GM18517 (cell line): Measurements from ENCODE around the gene MED29.

Source experiments
- ATAC-seq: cut with Tn5 transposase; IDR thresholded peaks from one replicate; pipeline ENCODE4 v1.9.1; 2021; ENCODE audit warnings: mild to moderate bottlenecking, moderate library complexity; ENCODE audit not compliant: unreplicated experiment

The MED29 gene

DNA sequence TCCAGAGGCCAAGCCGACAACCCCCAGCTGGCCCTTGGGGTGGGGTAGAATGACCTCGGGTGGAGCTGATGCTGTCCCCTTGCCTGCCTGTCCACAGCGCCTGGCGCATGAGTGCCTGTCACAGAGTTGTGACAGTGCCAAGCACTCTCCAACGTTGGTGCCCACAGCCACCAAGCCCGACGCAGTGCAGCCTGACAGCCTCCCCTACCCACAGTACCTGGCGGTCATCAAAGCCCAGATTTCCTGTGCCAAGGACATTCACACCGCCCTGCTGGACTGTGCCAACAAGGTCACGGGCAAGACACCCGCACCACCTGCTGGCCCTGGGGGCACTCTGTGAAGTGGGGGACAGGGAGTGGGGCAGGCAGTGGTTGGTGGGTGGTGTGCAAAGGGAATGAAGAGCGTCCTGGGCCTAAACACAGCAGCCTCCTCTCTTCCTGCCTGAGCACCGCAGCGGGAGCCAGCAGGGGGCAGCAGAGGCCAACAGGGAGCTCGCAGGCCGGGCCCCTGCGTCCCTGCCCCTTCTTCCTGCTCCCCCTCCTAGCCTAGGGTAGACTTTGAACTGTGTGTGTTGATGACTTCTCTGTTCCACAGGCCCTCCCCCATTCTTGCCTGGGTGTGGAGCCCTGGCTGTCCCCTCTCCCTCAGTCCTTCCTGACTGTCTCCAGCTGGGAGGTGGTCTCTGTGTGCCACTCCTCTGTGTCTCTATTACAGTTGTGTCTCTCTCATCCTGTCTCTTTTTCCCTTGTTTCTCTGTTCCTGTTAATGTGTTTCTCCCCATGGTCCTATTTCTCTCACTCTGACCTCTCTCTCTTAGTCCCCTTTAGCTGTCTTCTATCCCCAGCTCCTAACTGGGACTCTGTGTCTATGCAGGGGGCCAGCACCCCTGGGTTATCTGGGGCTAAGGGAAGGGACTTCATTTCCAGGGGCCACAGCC lies 6.5 kb downstream of the MED29 start:
- ATAC-seq = peak; percentile 38

DNA sequence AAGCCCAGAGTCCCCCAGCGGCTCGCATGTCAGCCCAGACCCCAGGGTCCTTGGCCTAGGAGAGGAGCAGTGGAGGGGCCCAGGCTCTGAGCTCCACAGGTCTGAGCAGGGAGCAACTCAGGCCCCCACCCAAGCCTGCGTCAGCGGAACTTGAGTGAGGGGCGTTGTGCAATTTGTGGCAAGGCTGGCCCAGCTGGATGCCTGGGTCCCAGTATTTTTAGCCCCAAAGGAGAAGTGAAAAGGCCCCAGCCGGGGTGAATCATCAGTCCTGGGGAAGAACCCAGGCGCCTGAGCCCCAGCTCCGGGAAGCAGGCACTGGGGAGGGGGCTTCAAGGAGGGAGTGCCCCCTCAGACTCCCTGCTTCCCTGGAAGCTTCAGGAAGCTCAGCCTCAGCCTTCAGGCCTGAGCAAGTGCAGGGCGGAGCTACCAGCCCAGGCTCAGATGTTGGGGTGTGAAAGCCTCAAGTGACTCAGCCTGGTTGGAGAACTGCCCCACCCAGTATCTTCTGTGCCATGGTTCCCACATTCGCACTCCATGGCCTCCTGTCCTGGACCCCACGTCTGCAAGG lies 7.2 kb downstream of the MED29 start:
- ATAC-seq = no peak

DNA sequence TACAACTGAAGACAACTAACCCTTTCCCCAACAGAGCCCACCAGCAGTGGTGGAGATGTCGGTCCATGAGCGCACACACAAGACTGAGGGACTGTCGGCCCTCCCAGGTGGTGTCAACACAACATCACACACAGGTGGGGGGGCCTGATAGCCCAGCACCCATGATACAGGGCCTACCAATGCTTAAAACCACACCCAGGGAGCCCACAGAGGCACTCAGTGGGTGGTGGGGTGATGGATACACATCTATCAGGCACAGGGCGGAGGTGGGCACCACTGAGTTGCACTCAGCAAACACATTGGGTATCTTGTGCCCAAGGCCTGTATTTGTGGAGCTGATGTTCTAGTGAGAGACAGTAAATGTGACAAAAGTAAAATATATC lies 8.5 kb downstream of the MED29 start:
- ATAC-seq = no peak

DNA sequence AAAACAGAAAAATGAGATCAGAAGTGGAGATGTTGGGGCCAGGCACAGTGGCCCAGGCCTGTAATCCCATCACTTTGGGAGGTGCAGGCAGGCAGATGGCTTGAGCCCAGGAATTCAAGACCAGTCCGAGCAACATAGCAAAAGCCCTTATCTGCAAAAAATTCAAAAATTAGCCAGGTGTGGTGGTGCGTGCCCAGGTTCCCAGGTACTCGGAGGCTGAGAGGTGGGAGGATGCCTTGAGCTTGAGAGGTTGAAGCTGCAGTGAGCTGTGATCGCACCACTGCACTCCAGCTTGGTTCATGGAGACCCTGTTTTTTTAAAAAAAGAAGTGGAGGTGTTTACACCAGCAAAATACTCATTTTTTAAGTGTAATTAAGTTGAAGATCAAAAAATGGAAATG lies 8.9 kb downstream of the MED29 start:
- no peak for ATAC-seq

DNA sequence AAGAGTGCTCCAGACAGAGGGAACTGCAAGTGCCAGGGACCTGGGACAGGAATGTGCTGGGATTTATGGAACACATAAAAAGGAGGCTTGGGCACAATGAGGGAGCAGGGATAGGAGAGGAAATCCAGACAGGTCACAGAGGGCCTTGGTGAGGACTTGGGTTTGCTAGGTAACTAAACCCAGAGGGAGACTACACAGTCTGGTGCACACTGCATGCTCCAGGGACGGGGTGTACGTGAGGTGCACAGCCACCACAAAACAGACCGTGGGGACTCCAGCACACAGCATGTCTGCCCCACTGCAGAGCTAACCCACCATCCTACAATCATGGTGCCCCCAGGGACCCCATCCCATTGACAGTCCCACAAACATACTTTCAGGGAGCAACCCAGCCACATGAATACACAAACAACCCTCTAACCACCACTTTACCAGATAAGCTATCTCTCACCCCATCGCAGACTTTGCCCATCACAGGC lies 9.9 kb downstream of the MED29 start:
- ATAC-seq = no peak

DNA sequence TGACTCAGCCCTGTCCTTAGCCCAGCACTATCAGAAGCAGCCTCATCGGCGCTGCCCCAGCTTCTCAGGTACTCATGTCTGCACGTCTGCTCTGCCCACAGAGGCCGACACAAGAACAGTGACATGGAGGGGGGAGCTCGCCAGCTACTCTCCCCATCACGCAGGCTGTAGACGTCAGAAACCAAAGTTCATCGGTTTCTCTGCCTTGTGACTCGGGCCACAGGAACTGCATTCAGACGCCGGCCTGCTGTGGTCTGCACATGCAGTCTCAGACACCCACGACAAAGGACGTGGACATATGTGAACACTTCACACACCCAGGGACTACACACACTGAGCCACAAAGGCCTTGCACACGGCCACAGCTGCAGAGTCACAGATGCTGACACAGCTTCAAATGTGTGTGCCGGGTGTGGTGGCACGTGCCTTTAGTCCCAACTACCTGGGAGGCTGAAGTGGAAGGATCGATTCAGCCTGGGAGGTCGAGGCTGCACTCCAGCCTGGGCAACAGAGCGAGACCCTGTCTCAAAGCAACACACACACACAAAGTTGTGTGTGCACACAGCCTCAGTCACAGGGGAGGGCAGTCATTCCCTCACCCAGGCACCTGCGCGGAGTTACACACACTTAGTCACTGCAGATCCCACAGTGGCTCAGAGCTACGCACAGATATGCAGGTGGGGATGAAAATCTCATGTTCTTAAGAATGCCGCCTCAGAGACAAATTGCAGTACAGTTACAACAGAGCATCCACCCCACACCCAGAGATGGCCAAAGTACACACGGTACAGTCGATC lies 10.6 kb downstream of the MED29 start:
- ATAC-seq = peak; percentile 22

DNA sequence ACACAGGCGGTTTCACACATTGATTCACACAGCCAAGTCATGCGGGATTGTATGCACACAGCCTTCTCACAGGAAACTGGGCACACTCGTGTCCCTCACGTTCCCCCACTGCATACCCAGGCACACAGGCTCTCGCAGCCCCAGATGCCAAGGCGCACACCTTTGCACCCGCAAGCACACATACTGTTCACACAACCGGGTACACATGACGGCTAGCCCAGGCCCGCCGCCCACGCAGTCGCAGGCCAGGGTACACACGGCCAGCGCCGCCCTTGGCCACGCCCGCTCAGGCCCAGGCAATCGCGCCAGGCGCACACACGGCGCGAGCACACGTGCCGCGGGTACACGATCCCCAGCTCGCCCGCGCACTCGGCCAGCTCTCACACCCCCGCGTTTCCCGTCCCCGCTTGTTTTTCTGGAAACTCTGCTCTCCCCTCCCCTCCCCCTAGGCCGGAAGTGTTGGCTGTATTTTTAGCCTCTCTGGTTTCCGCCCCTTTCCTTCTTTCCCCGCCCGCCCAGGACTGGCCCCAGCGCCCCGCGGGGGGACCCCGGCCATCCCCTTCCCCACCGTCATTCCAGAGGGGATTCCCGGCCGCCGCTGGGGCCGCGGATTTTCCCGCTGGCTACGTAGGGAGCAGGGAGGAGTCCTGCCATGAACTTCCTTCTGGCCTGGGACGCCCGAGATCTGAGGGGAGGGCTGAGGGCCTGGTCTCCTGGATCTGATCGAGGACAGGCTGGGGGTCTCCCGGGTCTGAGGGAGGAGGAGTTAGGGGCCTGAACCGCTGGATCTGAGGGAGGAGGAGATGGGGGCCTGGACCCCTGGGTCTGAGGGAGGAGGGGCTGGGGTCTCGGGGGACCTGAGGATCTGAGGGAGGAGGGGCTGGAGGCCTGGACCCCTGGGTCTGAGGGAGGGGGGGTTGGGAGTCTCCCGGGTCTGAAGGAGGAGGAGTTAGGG lies 11.4 kb downstream of the MED29 start:
- ATAC-seq = no peak

DNA sequence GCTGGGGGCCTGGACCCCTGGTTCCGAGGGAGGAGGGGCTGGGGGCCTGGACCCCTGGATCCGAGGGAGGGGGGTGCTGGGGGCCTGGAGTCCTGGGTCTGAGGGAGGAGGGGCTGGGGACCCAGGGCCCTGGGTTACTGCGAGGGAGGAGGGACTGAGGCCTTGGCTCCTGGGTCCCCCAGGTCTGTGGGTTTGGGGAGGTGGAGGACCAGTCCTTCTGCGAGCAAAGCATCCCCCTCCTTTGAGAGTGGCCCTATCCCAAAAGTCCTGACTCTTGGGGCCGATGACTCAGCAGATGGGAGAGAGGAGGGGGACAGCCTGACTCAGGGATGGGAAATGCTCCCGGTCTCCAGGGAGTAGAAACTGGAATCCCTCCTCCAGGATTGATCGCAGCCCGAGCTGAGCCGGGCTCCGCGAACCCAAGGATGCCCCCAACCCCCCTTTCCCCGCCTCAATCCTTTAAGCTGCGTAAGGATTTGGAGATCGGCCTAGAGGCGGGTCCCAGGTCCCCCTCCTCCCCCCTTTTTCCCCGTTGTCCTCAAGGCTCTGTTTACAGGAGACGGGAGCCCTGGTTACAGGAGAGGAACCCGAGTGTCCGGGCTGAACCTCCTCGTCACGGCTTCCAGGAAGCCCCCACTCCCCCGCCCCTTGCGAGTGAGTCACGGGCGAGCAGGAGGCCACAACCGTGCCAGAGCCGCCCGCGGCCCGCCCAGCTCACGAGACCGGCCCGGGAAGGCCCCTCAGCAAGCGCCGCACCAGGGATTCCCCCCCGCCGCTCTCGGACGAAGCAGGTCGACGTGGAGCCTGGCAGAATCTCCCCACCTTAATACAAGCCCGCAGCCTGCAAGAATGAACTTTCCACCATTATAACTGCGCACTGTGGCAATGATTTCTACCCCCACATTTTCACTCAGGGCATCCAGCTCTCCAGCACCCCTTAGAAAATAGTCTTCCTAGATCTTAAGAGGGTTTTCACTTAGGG lies 12.4 kb downstream of the MED29 start:
- no peak for ATAC-seq

DNA sequence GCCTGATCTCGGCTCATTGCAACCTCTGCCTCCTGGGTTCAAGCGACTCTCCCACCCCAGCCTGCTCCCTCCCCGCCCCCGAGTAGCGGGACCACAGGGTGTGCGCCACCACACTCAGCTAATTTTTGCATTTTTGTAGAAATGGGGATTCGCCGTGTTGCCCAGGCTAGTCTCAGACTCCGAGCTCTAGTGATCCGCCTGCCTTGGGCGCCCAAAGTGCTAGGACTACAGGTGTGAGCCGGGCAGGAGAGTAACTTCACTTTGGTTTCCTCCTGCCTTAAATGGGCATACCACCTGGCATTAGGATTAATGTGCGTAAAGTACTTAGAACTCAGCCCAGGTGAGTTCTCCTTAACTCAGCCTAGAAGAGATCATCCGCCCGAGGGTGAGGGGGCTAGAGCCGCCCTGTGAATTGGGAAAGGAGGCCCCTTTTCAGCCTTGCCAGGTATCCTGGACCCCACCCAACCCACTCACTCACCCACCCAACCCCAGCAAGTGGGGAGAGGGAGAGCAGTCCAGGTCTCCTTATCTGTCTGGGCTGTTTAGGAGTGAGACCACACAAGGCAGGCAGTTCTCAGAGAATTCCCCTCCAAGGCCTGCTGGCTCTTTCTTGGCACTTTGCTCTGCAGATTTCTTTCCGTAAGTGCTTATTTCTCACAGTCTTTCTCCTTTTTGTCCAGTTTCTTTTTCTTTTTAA lies 14.2 kb downstream of the MED29 start:
- ATAC-seq = no peak

DNA sequence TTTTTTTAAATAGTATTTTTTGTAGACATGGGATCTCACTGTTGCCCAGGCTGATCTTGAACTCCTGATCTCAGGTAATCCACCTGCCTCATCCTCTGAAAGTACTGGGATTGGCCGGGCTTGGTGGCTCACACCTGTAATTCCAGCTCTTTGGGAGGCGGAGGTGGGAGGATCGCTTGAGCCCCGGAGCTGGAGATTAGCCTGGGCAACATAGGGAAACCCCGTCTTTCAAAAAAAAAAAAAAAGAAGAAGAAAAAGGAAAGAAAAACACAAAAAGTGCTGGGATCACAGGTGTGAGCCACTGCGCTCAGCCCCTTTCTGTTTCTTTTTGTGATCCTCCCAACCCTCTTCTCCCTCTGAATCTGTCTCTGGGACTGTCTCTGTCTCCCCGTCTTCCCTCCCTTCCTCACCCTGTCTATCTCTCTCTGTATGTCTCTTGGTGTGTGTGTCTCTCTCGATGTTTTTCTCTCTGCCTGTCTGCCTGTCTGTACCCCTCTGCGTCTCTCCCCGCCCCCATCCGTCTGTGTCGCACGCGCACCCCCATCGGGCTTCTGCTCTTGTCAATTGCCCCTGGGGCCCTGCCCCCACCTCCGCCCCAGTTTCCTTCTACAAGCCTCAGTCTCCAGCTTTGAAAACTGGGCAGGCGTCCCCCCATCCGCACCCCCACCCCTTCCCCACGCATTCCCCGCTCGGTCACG lies 14.9 kb downstream of the MED29 start:
- no peak for ATAC-seq

DNA sequence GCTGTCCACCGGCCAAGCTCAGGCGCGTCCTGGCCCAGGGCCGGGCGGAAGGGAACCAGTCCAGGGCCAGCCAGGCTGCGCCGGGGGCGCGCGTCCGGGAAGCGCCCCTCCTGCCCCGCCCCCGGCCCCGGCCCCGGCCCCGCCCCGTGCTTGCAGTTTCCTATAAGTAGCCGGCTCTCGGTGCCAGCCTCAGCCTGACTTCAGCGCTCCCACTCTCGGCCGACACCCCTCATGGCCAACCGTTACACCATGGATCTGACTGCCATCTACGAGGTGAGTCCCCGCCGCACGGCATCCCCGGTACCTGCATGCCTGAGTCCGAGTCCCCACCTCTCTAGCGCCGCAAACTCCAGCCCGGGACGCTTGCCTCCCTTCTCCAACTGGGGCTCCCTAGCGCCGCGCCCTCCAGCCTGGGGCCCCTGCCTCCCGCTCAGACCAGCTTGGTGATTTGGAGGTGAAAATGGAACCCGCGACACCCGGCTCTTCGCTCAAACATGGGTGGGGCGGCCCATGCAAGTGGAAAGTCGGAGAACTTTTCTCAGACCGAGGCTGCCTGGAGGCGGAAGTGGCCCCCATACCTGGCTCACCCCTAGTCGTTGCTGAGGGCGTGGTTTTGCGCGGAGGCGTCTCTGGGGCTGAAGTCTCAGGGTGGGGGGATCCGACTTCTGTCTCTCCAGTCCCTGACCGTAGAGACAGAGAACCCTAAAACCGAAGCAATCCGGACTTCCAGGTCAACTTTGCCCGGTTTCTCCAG lies 15.7 kb downstream of the MED29 start, which contains the start of gene ZFP36:
Gene ZFP36 (plus strand): TSS at position 192 of the 754 bp plus-strand sequence. CDS start 58 bp downstream, at position 250.
- no peak for ATAC-seq

DNA sequence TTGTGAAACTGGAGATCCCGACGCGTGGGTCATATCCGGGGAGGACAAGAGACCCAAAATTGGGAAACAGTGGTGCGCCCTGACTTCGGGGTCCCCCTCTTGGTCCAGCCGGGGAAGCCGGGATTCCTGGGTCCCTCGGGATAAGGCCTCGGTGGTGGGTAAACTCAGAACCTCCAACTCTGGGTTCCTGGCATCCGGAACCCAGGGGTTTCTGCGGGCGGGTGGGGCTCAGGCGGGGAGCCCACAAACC lies 16.2 kb downstream of the MED29 start:
- no peak for ATAC-seq

DNA sequence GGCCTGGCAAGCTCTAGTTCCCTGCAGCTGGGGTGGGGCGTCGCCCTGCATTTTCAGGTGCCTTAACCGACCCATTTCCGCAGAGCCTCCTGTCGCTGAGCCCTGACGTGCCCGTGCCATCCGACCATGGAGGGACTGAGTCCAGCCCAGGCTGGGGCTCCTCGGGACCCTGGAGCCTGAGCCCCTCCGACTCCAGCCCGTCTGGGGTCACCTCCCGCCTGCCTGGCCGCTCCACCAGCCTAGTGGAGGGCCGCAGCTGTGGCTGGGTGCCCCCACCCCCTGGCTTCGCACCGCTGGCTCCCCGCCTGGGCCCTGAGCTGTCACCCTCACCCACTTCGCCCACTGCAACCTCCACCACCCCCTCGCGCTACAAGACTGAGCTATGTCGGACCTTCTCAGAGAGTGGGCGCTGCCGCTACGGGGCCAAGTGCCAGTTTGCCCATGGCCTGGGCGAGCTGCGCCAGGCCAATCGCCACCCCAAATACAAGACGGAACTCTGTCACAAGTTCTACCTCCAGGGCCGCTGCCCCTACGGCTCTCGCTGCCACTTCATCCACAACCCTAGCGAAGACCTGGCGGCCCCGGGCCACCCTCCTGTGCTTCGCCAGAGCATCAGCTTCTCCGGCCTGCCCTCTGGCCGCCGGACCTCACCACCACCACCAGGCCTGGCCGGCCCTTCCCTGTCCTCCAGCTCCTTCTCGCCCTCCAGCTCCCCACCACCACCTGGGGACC lies 16.6 kb downstream of the MED29 start:
- ATAC-seq = no peak

DNA sequence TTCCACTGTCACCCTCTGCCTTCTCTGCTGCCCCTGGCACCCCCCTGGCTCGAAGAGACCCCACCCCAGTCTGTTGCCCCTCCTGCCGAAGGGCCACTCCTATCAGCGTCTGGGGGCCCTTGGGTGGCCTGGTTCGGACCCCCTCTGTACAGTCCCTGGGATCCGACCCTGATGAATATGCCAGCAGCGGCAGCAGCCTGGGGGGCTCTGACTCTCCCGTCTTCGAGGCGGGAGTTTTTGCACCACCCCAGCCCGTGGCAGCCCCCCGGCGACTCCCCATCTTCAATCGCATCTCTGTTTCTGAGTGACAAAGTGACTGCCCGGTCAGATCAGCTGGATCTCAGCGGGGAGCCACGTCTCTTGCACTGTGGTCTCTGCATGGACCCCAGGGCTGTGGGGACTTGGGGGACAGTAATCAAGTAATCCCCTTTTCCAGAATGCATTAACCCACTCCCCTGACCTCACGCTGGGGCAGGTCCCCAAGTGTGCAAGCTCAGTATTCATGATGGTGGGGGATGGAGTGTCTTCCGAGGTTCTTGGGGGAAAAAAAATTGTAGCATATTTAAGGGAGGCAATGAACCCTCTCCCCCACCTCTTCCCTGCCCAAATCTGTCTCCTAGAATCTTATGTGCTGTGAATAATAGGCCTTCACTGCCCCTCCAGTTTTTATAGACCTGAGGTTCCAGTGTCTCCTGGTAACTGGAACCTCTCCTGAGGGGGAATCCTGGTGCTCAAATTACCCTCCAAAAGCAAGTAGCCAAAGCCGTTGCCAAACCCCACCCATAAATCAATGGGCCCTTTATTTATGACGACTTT lies 17.4 kb downstream of the MED29 start:
- no peak for ATAC-seq

DNA sequence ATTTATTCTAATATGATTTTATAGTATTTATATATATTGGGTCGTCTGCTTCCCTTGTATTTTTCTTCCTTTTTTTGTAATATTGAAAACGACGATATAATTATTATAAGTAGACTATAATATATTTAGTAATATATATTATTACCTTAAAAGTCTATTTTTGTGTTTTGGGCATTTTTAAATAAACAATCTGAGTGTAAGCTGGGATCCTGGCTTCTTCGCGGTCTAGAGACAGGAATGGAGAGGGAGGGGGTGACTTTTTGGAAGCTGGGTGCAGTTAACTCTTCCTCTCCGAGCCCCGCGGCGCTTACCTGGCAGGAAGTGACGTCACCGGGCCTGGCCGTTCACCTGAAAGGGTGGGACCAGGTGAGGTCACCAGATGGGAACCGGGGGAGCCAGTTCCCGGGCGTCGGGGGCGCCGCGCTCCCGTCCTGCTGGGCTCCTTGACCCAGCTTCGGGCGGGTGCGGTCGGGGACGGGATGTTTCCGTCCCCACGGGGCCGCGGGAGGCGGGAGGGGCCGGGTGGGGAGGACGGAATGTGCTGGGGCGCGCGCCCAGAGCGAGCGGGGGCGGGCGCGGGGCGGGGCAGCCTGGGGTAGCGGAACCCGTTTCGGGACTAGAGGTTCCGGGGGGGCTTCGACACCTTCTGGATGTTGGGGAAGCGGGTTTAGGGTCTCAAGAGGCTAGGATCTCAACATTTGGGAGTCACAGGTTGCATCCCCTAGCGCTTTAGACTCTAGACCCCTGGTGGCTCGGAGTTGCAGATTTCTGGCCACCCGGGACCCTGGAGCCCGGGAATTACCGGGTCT lies 18.2 kb downstream of the MED29 start:
- no peak for ATAC-seq
